ENCODE results near the gene IPO8.

Gene IPO8

DNA sequence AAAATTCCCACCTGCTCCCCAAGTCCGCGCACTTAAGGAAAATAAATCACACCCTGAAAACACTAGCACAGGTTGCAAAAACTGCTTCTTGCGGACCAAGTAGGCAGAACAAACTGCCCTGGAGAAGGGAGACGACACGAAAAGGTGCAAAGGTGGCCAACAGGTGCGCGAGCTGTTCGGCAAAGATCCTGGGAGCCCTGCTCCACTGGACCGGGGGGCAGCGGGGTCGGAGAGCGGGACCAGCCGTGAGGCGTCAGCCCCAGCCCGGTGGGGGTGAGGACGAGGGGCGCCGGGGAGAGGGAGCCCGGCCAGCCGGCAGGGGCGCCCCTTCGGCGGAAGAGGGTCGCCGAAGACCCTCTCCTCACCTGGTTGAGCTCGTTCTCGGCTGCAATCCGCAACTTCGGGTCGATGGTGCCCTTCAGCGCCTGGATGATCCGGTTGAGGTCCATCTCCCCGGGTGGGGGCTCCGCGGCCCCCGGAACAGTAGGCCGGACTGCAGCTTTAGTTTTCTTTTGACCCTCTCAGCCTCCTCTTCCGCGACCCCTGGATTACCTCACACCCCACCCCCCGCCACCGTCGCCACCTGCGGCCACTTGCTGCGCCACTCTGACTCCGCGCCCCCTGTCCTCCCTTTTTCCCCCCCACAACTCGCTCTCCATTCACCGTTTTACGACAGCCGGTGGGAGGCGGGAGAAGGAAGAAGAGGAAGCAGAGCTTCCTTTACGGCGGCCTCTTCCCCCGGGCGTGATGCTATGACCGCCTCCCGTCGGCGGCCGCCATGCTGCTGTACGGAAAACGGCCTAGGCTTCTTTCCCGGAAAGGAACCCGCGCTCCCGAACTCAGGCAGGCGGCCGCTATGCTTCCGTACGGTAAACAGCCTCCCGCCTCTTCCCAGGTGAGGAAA, at the start of gene IPO8:
IPO8 (minus strand) TSS at position 671 of the 904 bp plus-strand sequence; CDS start at position 449, 222 bp downstream.
- peak; percentile 75 for DNase-seq

DNA sequence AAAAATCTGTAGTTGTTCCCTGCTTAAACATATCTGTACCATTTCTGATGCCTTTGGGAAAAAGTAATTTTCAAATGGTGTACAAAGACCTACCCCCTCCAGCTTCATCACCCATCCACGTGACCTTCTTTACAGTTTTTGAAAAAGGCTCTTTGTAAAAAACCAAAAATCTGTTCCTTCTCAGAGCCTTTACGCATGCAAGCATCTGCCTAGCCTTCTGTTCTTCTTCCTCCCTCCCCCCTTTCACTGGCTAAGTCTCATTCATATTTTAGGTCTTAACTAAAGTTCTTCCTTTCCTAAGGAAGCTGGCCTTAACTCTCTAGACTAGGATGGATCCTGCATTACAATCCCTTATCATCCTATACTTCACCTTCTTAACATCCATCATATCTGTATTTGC, 48.7 kb upstream of the IPO8 start:
- DNase-seq = no peak

GRCh38 chr12:30740274-30740673, 44.6 kb upstream of the IPO8 start:
- DNase-seq = no peak

- no peak for DNase-seq
These were observed 43.4 kb upstream of the IPO8 start for GRCh38 chr12:30739020-30739419.

GRCh38 chr12:30732954-30733637, 37.4 kb upstream of the IPO8 start:
- DNase-seq = no peak

- no peak for DNase-seq
These were observed 34.3 kb upstream of the IPO8 start for GRCh38 chr12:30730011-30730410.

DNA sequence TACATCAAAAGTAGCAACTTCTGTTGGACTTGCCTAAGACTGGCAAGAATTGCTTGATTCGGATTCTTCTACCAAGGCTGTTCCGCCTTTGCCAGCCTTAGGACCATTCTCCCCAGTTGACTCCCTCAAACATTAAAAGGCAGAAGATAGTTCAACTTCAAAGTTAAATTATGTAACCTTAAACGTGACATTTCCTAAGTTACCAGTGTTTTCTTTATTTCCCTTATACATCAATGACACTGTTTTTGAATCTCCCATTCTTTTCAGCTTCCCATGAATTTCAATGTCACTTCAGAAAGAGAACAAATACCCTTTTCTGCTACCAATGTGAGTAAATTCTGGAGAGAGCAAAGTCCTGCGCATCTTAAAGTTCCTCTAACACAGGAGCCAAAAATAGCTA, 33.9 kb upstream of the IPO8 start:
- DNase-seq = no peak

DNA sequence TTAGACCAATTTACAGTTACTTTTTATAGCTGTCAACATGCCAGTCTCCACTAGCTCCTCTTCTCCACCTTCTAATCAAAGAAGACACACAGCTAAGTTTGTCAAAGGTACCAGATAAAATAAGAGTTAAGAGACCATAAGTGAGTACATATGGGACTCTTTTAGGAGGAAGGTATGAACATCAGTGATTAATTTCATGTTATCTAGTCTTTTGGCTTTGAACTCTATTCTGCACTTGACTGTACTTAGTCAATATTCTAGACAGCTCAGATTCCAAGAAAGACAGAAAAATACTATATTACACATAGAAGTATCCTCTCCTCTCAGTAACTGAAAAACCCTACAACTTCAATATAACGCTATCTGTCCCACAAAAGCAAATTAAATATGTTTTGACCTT, 31.0 kb upstream of the IPO8 start:
- DNase-seq = no peak

GRCh38 chr12:30725739-30726138, 30.1 kb upstream of the IPO8 start:
- DNase-seq = no peak

DNA sequence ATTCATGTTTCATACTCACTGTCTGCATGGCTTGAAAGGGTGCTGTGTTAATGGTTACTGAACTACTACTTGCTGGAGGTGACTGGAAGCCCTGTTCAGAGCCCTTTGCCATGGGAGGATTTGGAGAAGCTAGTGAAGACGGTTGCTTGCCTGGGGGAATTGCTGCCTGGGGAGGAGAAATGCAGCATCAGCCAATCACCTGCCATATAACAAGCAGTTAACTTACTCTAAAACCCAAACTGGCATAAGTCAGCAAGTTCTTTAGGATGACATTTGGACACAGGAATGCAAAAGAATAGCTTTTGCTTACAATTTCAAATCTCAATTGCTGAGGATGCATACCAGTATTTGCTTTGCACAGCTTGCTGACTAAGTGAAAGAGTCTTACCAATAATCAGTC, 23.4 kb upstream of the IPO8 start:
- DNase-seq = no peak

DNA sequence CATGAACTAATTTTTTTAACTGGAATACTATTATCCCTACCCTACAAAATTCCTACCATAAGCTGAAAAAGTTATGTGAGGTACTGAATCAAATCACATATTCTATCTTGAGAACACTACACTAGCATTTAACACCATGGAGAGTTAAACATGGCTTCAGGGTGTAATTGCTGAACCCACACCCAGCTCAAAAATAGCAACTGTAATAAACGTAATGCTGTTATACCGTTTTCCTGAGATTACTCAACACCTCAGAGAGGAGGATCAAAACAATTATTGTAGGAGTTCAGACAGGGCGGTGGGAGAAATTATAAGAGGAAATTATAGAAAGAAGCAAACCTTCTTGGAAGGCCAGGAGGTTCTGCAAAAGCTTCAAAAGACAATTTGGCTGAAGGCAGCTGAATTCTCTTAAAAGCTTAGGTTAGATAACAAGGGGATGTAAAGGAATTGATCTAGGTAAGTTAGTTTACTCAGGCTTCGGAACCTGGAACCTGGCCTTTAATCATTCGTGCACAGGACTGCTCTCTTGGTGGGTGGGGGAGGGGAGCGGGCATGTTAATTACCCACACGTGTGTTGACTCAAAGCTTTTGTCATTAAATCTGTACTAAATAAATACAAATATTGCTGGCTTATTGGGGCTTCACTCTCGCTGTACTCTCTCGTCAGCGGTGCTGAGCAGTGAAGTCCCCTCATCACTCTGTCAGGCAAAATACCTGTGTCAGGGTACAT, 12.1 kb upstream of the IPO8 start:
- no peak for DNase-seq

GRCh38 chr12:30706476-30706875, 10.8 kb upstream of the IPO8 start:
- DNase-seq = no peak

DNA sequence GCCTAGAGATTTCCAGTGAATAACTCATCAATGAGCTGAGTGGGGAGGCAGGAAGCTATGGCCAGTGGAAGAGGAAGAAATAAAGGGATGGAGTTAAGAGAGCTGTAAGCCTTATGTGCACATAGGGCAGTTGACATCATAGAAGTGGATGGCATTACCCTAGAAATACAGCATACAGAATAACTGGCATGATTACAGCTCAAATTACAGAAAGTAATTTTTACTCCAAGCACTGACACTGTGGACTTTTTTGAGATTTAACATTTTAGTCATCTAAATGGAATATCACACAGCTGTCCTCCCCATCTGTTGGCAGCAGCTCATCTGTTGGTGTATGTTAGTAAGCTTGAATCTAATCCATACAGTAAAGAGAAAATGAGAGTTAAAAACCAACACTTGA, 5.4 kb upstream of the IPO8 start:
- DNase-seq = no peak

- no peak for DNase-seq
These were observed 4.7 kb upstream of the IPO8 start for GRCh38 chr12:30700216-30700900.

DNA sequence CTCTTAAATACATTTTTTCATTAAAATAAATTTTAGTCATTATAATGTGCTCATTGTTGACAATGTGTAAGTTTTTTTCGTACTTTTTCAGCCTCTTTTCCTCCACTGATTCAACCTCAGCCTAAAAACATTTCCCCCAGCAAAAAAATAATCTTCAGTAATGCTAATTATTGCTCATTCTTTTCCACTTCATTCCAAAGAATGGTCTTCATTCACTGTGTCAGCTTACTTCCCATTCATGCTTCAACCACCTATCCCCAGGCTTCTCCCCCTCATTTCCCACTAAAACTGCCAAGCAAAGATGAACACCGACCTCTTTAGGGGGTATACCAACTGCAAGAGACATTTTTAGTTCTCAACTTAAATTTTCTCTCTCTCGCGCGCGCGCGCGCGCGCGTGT, 2.7 kb upstream of the IPO8 start:
- DNase-seq = no peak

GRCh38 chr12:30696943-30697342, 1.3 kb upstream of the IPO8 start:
- DNase-seq = no peak

GRCh38 chr12:30696486-30696885, 817 bp upstream of the IPO8 start:
- DNase-seq = no peak

- DNase-seq = no peak
These were observed 387 bp upstream of the IPO8 start for GRCh38 chr12:30696103-30696408.

GRCh38 chr12:30694412-30695198, 1.1 kb downstream of the IPO8 start:
- DNase-seq = no peak

- no peak for DNase-seq
These were observed 3.2 kb downstream of the IPO8 start for GRCh38 chr12:30692470-30692869.

DNA sequence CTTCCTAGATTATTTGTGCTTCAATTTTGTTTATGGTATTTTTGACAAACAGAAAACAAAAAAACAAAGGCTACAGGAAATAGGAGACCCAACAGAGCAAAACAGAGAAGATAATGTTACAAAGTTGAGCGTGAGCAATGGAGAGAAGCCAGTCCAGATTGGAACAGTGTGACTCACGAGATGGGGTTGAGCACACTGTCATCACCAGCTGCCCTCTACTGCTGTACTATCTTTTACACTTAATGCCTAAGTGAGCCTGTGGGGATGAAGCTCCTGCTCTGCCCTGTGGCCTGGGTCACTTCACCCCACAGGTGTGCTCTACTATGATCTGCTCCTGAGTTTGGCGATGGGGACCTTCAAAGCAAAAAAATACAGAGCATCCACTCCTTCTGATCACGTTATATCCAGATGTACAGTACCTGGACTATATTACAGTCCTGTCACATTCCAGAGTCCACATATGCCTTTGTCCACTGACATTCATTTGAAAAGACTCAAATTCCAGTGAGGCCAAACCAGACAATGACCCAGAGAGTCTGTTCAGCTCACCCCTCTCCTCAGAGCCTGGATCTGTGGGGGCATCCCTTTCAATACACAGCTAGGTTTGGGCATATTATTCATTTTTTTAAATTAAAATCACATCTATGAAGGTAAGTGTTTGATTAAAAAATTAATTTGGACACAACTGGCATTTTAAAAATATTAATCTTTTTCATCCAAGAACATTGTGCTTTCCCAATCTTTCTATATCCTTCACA, 4.4 kb downstream of the IPO8 start:
- DNase-seq = no peak

Measured in GF-D8 (cell line).